Sigmoid colon (tissue), 7 donors: Measurements from ENCODE around the gene CLMP. TPM values are rescaled to one million over a fixed set of nuclear protein-coding genes. Genes with fewer than 3 reads are reported as not detected.
A peak's percentile ranks its signal among the peaks of the same experiment; 100 is the strongest.

ENCODE experiments used
- DNase-seq: peaks from one replicate; pipeline ENCODE4 v3.0.0-alpha.2; 2019
- H3K27ac ChIP-seq, 4 donors: fragments of 200-600 bp; sonication (generic); one replicate each; pipeline ENCODE4 v1.5.1; 2016 to 2019; ENCODE audit warnings: mild to moderate bottlenecking in 1 of 4
- H3K27me3 ChIP-seq, 3 donors: fragments of 200-600 bp; sonication (generic); one replicate each; pipeline ENCODE4 v1.5.1; 2019; ENCODE audit warnings: mild to moderate bottlenecking in 1 of 3
- H3K36me3 ChIP-seq, 4 donors: fragments of 200-600 bp; sonication (generic); one replicate each; pipeline ENCODE4 v1.5.1; 2016 to 2019
- H3K4me1 ChIP-seq, 4 donors: fragments of 200-600 bp; sonication (generic); one replicate each; pipeline ENCODE4 v1.5.1; 2017 to 2019
- H3K4me3 ChIP-seq, 4 donors: fragments of 200-600 bp; sonication (generic); one replicate each; pipeline ENCODE4 v1.5.1; 2017 to 2019; ENCODE audit warnings: mild to moderate bottlenecking in 2 of 4, moderate library complexity in 1 of 4
- H3K9me3 ChIP-seq, 4 donors: fragments of 200-600 bp in 3 of 4; sonication (generic) in 3 of 4; one replicate each; pipeline versions ENCODE4 v1.5.1 to v1.6.1; 2013 to 2019
- EP300 ChIP-seq, 4 donors: sonication (generic); formaldehyde crosslinking; IDR thresholded peaks; one replicate each; pipeline ENCODE4 v1.6.1; 2017; ENCODE audit warnings: antibody characterized with exemption in 4 of 4
- POLR2A ChIP-seq, 2 donors: fragments of 450-650 bp; IDR thresholded peaks; one replicate each; pipeline ENCODE4 v1.6.1; 2016; ENCODE audit warnings: antibody characterized with exemption in 2 of 2, mild to moderate bottlenecking in 2 of 2, moderate library complexity in 2 of 2
- POLR2AphosphoS5 ChIP-seq, 4 donors: sonication (generic); formaldehyde crosslinking; IDR thresholded peaks; one replicate each; pipeline ENCODE4 v1.6.1; 2017; ENCODE audit warnings: antibody characterized with exemption in 4 of 4
- WGBS, 2 donors: extraction: QIAGEN DNeasy Blood & Tissue Kit; methylation state at CpG; one replicate each; pipeline ENCODE4 v1.1.7; 2013; 5-methylcytosine and 5-hydroxymethylcytosine counted together
- intact Hi-C: fragments of 100-400 bp; cut with DNase I; formaldehyde crosslinking; loops from one replicate; pipeline ENCODE4 v1.15.1; 2023
- polyA plus RNA-seq, 3 donors: library from polyadenylated mRNA; stranded (reverse); fragments of 200-250 nt; gene quantifications; one replicate each; pipeline ENCODE4 v1.2.3, GENCODE V29; 2013
- total RNA-seq, 4 donors: library from RNA; depleted of rRNA; stranded (reverse); fragments of >200 nt; gene quantifications; one replicate each; pipeline ENCODE4 v1.1.0, GENCODE V29; 2016
- TF ChIP-seq, protein P1 (sequence below), 4 experiments: fragments of 450-650 bp in 3 of 4; fragments of 200-600 bp in 1 of 4; IDR thresholded peaks; one replicate each; pipeline ENCODE4 v1.5.1; 2016 to 2019; ENCODE audit warnings: antibody characterized with exemption in 4 of 4, mild to moderate bottlenecking in 3 of 4, moderate library complexity in 2 of 4
- donor health status: healthy with polysubstance abuse.
- donor health status: Bipolar disorder and iron deficiency.
- donor health status: healthy.

Gene CLMP
- total and polyA plus RNA-seq, 7 donors = 1.4 to 180 (median 104) TPM

DNA sequence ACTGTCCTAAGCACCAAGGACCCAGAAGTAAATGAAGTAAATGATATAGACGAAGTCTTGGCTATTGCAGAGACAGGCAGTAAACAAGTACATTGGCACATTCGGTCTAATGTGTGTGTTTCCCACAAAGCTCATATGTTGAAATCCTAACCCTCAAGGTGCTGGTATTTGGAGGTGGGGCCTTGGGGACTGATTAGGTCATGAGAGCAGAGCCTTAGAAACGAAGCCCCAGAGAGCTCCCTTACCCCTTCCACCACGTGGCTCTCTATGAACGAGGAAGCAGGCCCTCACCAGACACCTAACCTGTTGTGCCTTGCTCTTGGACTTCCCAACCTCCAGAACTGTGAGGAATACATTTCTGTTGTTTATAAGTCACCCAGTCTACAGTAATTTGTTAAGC is 14.9 kb downstream of the CLMP start:
- Histone ChIP-seq H3K9me3 (no peaks in the 10 kb centered on the region), H3K27ac (peak overlapping the region; percentile 59 to 97 (median 90)), H3K4me3 (no peak overlapping the region), H3K27me3 (no peaks in the 10 kb centered on the region), H3K36me3 (no peaks in the 10 kb centered on the region), H3K4me1 (peaks cover 0 to 98% (median 78%) of the 10 kb centered on the region in 4 donors)
- WGBS, 2 donors = 64 to 81% methylated on average over 5 of the region's 5 CpGs
- DNase-seq = no peak
- TF ChIP-seq, protein P1, sequence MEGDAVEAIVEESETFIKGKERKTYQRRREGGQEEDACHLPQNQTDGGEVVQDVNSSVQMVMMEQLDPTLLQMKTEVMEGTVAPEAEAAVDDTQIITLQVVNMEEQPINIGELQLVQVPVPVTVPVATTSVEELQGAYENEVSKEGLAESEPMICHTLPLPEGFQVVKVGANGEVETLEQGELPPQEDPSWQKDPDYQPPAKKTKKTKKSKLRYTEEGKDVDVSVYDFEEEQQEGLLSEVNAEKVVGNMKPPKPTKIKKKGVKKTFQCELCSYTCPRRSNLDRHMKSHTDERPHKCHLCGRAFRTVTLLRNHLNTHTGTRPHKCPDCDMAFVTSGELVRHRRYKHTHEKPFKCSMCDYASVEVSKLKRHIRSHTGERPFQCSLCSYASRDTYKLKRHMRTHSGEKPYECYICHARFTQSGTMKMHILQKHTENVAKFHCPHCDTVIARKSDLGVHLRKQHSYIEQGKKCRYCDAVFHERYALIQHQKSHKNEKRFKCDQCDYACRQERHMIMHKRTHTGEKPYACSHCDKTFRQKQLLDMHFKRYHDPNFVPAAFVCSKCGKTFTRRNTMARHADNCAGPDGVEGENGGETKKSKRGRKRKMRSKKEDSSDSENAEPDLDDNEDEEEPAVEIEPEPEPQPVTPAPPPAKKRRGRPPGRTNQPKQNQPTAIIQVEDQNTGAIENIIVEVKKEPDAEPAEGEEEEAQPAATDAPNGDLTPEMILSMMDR (IDR thresholded peaks at IDR 0.05) = no peak
- no peak for TF ChIP-seq POLR2A (IDR thresholded peaks at IDR 0.05)
- no peak for TF ChIP-seq EP300 (IDR thresholded peaks at IDR 0.05)
- no peak for TF ChIP-seq POLR2AphosphoS5 (IDR thresholded peaks at IDR 0.05)
- intact Hi-C loops = no loop called here

DNA sequence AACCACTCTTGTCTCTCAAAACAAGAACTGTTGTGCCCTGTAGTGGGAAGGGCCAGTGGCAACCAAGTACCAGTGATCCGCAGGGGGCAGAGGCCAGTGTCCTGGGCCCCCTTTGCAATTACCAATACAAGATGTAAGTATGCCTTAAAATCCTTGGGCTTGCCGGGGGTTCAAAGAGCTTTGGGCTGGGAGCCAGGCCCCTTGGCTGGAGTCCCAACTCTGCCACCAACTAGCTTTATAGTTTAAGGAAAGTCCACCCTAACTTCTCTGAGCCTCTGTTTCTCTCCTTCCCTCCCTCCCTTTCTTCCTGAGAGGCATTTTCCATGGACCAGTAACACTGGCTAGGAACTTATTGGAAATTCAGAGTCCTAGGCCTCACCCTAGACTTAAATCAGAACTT is 15.5 kb downstream of the CLMP start:
- no peaks in the 10 kb centered on the region for H3K27me3 ChIP-seq
- peak overlapping the region; percentile 59 to 97 (median 90) for H3K27ac ChIP-seq
- H3K4me1 ChIP-seq = peaks cover 0 to 97% (median 78%) of the 10 kb centered on the region in 4 donors
- WGBS, 2 donors = 8 to 63% methylated on average over 2 of the region's 2 CpGs
- intact Hi-C loops = no loop called here
- no peaks in the 10 kb centered on the region for H3K36me3 ChIP-seq
- no peak overlapping the region for H3K4me3 ChIP-seq
- H3K9me3 ChIP-seq = no peaks in the 10 kb centered on the region
- no peak for DNase-seq
- TF ChIP-seq, protein P1 (IDR thresholded peaks at IDR 0.05) = no peak
- TF ChIP-seq EP300 (IDR thresholded peaks at IDR 0.05) (no peak), POLR2AphosphoS5 (IDR thresholded peaks at IDR 0.05) (no peak), POLR2A (IDR thresholded peaks at IDR 0.05) (no peak)

DNA sequence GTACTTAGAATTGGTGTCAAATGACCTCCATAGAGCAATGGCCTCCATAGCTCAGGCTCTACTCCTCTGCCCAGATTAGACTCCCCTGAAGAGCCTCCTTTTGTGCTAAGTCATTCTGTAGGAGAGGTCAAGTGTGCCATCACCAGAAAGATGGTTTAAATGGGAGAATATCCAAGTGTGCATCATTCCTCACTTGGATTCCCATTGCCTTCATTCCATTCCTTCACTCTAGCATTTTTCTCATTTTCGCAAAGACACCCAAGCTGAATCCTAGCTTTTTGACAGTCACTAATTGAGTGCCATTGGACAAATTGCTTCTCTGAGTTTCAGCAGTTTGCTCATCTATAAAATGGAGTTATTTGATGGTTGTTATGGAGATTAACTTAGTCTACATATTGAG is 16.9 kb downstream of the CLMP start:
- no peak for DNase-seq
- Histone ChIP-seq H3K4me1 (peaks cover 0 to 97% (median 80%) of the 10 kb centered on the region in 4 donors), H3K27me3 (no peaks in the 10 kb centered on the region), H3K27ac (peak overlapping the region in 3 of 4 donors; percentile 85 to 97 (median 94)), H3K4me3 (no peak overlapping the region), H3K9me3 (no peaks in the 10 kb centered on the region), H3K36me3 (no peaks in the 10 kb centered on the region)
- TF ChIP-seq POLR2A (IDR thresholded peaks at IDR 0.05) (no peak), EP300 (IDR thresholded peaks at IDR 0.05) (no peak), POLR2AphosphoS5 (IDR thresholded peaks at IDR 0.05) (no peak)
- TF ChIP-seq, protein P1 (IDR thresholded peaks at IDR 0.05) = no peak
- 92 to 100% methylated on average over 1 of the region's 1 CpG for WGBS, 2 donors
- intact Hi-C loops = no loop called here

DNA sequence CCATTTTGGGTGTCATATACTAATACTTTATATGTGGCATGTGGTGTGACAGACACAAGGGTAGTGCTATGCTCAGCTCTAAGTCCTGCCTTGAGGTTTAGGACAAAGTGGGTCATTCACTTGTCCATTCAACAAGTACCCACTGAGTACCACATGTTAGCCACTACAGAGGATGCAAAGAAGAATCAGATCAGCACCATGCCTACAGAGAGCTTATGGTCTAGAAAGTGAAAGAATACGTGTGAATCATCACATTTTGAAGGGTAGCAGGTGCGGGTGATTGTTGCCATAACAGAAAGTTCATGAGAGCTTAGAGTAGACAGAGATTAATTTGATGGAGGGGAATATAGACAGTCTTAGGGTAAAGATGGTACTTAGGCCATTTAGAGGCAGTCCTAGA is 18.3 kb downstream of the CLMP start:
- 83 to 88% methylated on average over 2 of the region's 2 CpGs for WGBS, 2 donors

DNA sequence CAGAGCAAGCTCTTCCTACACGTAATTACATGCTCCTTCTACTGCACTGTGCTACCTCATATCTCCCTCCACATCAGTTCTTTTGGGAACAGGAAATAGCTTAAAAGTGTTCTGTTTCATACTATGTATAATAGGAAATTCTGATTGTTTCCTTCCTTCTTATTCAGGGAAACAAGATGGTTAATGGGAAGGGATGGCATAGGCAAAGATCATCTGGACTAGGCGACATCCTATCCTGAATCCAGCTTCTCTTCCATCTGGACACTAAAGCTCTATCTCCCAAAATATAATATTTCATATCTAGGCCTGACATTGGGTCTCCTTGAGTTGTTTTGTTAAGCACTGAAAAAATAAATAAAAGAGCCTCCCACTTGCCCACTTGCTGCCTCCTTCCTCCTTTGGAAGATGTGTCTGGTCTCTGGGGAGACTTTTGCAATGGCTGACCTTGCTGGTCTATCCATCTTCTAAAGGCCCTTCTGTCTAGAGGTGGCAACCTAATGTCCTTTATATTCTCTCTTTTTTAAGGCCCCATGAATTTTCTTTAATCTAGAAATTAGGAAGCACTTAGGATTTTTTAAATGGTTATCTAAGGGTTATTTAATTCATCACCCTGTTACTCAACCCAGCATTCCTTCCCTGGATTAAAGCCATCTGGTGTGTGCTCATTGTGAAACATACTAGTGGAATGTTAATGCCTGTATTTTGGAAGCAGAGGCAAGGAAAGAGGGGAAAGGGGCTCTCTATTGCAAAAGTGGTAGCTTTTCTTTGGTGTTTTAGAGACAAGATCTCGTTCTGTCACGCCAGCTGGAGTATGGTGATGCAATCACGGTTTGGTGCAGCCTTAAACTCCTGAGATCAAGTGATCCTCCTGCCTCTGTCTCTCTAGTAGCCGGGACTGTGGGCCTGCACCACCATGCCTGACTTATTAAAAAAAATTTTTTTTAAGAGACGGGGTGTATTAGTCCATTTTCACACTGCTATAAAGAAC is 20.6 kb downstream of the CLMP start:
- Histone ChIP-seq H3K36me3 (no peaks in the 10 kb centered on the region), H3K27ac (peak overlapping the region; percentile 75 to 97 (median 90)), H3K4me1 (peaks cover 0 to 71% (median 52%) of the 10 kb centered on the region in 4 donors), H3K4me3 (no peak overlapping the region), H3K9me3 (no peaks in the 10 kb centered on the region), H3K27me3 (no peaks in the 10 kb centered on the region)
- intact Hi-C loops = no loop called here
- TF ChIP-seq, protein P1 (IDR thresholded peaks at IDR 0.05) = no peak
- TF ChIP-seq POLR2A (IDR thresholded peaks at IDR 0.05) (no peak), EP300 (IDR thresholded peaks at IDR 0.05) (peak in 1 of 4 donors; percentile 39), POLR2AphosphoS5 (IDR thresholded peaks at IDR 0.05) (peak; percentile 75 to 85 (median 78))
- WGBS, 2 donors = 70 to 71% methylated on average over 7 of the region's 7 CpGs
- DNase-seq = peak; percentile 93

More for the DNA sequence above, 18.3 kb downstream of the CLMP start:
- peak overlapping the region; percentile 75 to 97 (median 90) for H3K27ac ChIP-seq
- peaks cover 0 to 88% (median 72%) of the 10 kb centered on the region in 4 donors for H3K4me1 ChIP-seq
- H3K36me3 ChIP-seq = no peaks in the 10 kb centered on the region
- DNase-seq = no peak
- H3K27me3 ChIP-seq = no peaks in the 10 kb centered on the region
- TF ChIP-seq EP300 (IDR thresholded peaks at IDR 0.05) (no peak), POLR2AphosphoS5 (IDR thresholded peaks at IDR 0.05) (no peak)
- intact Hi-C loops = no loop called here
- no peak overlapping the region for H3K4me3 ChIP-seq
- H3K9me3 ChIP-seq = no peaks in the 10 kb centered on the region
